H7 (cell line): Measurements from ENCODE around the gene MTPN. TPM values are rescaled to one million over a fixed set of nuclear protein-coding genes. Genes with fewer than 3 reads are reported as not detected.

ENCODE experiments used
- DNase-seq: peaks from one replicate; pipeline ENCODE4 v3.0.0; 2012
- H3K27me3 ChIP-seq: 2 replicates; pipeline ENCODE4 v1.6.0; 2011; ENCODE audit warnings: mild to moderate bottlenecking, low read length; ENCODE audit not compliant: control insufficient read depth, insufficient read depth
- H3K36me3 ChIP-seq: replicated peaks from 2 replicates; pipeline ENCODE4 v1.5.1; 2011; ENCODE audit warnings: low read length; ENCODE audit not compliant: control insufficient read depth, insufficient read depth
- H3K4me3 ChIP-seq: 2 replicates; pipeline ENCODE4 v1.5.1; 2011; ENCODE audit warnings: low read depth, mild to moderate bottlenecking, control low read depth, low read length, moderate library complexity; ENCODE audit not compliant: insufficient read depth
- total RNA-seq: library from RNA; depleted of rRNA; stranded (reverse); fragments of >200 nt; shearing (Covaris generic); gene quantifications from 2 replicates; pipeline ENCODE4 v1.2.3, GENCODE V29; 2014

Gene MTPN
- total RNA-seq, 1 experiment from 2014 or later, result 70.0 TPM

GRCh38 chr7:135998081-135998480 lies 20.9 kb upstream of the MTPN start:
- no peaks in the 10 kb centered on the region for H3K27me3 ChIP-seq
- no peak overlapping the region for H3K4me3 ChIP-seq
- no peak for DNase-seq
- H3K36me3 ChIP-seq, result no peaks in the 10 kb centered on the region

- H3K36me3 ChIP-seq, result no peaks in the 10 kb centered on the region
- no peak for DNase-seq
- no peak overlapping the region for H3K4me3 ChIP-seq
- H3K27me3 ChIP-seq, result no peaks in the 10 kb centered on the region
Measured at GRCh38 chr7:135995748-135996147, 18.6 kb upstream of the MTPN start.

DNA sequence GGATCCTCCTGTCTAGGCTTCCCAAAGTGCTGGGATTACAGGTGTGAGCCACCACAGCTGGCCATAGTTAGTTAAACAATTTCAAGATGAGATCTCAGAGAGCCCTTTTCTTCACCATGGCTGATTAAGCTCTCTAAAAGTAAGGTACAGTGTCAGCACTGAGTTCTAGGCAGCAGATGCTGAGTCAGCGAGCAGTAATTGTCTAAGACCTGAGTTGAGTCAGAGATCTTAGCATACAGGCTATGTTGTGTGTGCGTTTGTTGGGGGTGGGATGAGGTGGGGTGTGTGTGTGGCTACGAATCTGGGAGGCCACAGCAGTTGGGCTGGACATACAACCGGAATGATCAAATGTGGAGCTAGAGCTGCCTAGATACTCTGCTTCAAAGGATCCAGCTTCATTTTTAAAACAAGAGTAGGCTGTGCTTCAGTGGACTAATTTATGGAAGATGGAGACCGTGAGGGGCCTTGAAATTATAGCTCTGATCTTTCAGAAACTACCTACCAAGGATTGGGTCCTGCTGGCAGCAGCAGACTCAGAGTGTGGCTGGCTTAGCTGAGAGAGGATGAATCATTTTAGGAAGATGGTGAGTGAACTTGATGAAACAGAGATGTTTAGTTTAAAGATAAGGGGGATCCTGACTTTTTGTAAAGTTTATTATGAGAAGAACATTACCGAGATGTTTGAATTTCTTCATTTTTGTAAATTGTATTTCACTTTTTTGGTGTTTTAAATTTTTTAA lies 17.5 kb upstream of the MTPN start:
- no peaks in the 10 kb centered on the region for H3K36me3 ChIP-seq
- no peaks in the 10 kb centered on the region for H3K27me3 ChIP-seq
- DNase-seq, result no peak

DNA sequence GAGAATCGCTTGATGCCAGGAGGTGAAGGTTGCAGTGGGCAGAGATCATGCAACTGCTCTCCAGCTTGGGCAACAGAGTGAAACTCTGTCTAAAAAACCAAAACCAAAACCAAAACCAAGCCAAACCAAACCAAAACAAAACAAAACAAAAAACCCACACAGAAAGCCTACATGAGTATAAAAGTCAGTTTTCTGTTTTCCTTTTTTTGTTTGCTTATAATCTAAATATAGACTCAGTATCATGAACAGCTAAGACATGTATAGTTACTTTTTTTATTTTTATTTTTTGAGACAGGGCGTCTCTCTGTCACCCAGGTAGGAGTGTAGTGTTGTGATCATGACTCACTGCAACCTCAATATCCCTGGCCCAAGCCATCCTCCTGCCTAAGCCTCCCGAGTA lies 16.8 kb upstream of the MTPN start:
- DNase-seq, result no peak
- H3K4me3 ChIP-seq, result no peak overlapping the region
- H3K36me3 ChIP-seq, result no peaks in the 10 kb centered on the region
- no peaks in the 10 kb centered on the region for H3K27me3 ChIP-seq

More for the DNA sequence above, 17.5 kb upstream of the MTPN start:
- no peak overlapping the region for H3K4me3 ChIP-seq

DNA sequence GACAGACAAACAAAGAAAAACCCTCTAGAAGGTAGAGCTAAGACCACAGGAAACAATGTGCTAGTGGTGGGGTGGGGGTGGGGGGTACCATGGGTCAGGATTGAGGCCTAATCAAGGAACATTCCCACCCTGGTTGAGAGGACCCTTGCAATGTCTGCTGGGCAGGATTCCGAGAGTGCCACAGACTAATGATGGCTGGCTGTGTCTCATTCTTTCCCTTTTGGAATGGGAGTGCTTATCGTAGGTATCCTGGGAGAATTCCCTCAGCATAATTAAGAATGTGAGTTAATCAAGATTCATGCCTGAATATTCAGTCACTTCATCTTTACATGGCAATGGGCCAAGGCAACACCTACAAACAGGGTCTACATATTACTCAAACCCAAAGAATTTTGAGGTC lies 14.7 kb upstream of the MTPN start:
- H3K36me3 ChIP-seq, result no peaks in the 10 kb centered on the region
- DNase-seq, result no peak
- H3K27me3 ChIP-seq, result no peaks in the 10 kb centered on the region
- H3K4me3 ChIP-seq, result no peak overlapping the region

GRCh38 chr7:135991322-135991721 lies 14.2 kb upstream of the MTPN start:
- DNase-seq, result no peak
- H3K4me3 ChIP-seq, result no peak overlapping the region
- H3K27me3 ChIP-seq, result no peaks in the 10 kb centered on the region
- no peaks in the 10 kb centered on the region for H3K36me3 ChIP-seq

DNA sequence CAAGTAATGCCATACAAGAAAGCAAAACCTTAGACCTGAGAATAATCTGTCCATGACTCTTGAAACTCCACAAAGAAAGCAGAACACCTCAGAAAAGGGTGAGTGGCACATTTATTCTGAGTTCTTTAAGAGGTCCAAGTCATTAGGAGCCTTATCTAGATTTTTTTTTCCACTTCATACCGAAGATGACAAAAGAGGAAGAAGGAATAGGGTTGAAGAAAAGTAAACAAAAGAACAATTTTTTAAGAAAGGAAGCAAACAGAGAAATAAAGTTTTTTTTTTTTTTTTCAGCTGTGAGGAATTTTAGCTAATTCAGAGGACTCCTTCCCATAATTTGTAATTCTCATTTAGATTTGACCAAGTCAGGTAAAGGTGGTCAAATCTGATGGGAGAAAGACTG lies 13.1 kb upstream of the MTPN start:
- no peak for DNase-seq
- H3K27me3 ChIP-seq, result no peaks in the 10 kb centered on the region
- H3K4me3 ChIP-seq, result no peak overlapping the region
- no peaks in the 10 kb centered on the region for H3K36me3 ChIP-seq

DNA sequence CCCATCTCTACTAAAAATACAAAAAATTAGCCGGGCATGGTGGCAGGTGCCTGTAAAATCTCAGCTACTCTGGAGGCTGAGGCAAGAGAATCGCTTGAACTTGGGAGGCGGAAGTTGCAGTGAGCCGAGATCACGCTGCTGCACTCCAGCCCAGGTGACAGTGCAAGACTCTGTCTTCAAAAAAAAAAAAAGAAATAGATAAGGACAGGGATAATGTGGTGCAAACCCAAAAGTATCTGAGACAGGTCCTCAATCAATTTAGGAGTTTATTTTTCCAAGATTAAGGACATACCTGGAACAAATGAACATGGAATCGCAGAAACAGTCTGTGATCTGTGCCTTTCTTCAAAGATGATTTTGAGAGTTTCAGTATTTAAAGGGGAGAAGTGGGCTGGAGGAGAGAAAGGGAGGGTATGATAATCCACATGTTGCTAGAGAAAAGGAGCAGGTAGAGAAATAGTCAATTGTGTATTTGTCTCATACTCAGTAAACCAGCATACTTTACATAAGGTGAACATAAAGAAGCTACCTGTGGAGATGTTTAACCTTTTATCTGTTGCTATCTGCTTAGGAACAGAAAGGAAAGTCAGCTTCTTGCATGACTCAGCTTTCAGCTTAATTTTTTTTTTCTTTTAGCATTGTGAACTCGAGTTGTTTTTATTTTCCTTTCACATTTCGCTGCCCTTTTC lies 4.9 kb upstream of the MTPN start:
- Histone ChIP-seq H3K36me3 (no peaks in the 10 kb centered on the region), H3K4me3 (no peak overlapping the region), H3K27me3 (no peaks in the 10 kb centered on the region)
- no peak for DNase-seq

- Histone ChIP-seq H3K36me3 (no peaks in the 10 kb centered on the region), H3K4me3 (no peak overlapping the region), H3K27me3 (no peaks in the 10 kb centered on the region)
- no peak for DNase-seq
Measured at GRCh38 chr7:135980665-135981180, 3.6 kb upstream of the MTPN start.

- no peaks in the 10 kb centered on the region for H3K27me3 ChIP-seq
- H3K4me3 ChIP-seq, result no peak overlapping the region
- H3K36me3 ChIP-seq, result no peaks in the 10 kb centered on the region
- DNase-seq, result no peak
Measured at GRCh38 chr7:135980012-135980551, 2.9 kb upstream of the MTPN start.

DNA sequence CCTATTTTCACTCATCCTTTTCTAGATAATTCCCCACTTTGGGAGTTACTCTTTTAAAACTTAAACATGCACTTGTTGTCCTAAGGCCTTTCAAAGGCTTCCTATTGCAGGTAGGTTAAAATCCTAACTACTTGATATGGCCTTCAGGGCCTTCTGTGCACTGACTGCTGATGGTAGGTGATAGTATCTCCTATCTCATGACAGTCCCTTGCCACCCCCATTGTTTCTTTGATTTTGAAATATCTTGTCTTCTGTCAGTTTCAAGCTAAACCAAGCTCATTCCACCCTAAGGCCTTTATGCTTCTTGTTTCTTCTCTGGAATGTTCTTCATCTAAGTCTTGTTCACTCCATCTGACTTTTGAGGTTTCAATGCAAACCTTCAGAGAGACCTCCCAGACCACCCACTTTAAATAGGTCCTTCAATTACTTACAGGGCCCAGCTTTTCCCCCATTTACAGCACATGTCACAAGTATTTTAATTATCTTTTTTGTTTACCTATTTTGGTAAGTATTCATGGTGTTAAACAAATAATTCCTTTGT lies 2.4 kb upstream of the MTPN start:
- no peak for DNase-seq
- H3K36me3 ChIP-seq, result no peaks in the 10 kb centered on the region
- H3K27me3 ChIP-seq, result no peaks in the 10 kb centered on the region
- no peak overlapping the region for H3K4me3 ChIP-seq

DNA sequence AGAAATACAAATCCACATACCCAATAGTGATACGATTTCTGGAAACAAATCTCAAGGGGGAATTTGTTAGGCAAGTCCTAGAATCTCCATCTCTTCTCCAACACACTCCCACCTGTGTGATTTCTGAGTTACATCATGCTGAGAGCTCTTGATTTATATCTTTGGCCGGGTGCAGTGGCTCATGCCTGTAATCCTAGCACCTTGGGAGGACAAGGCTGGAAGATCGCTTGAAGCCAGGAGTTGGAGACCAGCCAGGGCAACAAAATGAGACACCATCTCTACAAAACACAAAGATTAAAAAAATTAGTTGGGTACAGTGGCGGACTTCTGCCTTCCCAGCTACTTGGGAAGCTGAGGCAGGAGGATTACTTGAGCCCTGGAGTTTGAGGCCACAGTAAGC lies 1.5 kb upstream of the MTPN start:
- DNase-seq, result no peak
- no peaks in the 10 kb centered on the region for H3K36me3 ChIP-seq
- no peak overlapping the region for H3K4me3 ChIP-seq
- no peaks in the 10 kb centered on the region for H3K27me3 ChIP-seq

GRCh38 chr7:135977742-135978066 lies 545 bp upstream of the MTPN start:
- Histone ChIP-seq H3K27me3 (no peaks in the 10 kb centered on the region), H3K36me3 (no peaks in the 10 kb centered on the region), H3K4me3 (peak overlapping the region; percentile 89)
- DNase-seq, result no peak

- DNase-seq, result peak; percentile 73
- no peaks in the 10 kb centered on the region for H3K36me3 ChIP-seq
- H3K27me3 ChIP-seq, result no peaks in the 10 kb centered on the region
- peak overlapping the region; percentile 89 for H3K4me3 ChIP-seq
Measured at GRCh38 chr7:135976312-135977006, 700 bp downstream of the MTPN start.
